T-helper 1 cell treated with Interleukin-12 subunit alpha and Interleukin-12 subunit beta and Interleukin-4 antibody, amounts not matched to agents 30 ng/mL and 1 ng/mL, for 36 hours (primary cell): ENCODE results near the gene PTGR3. TPM values are rescaled to one million over a fixed set of nuclear protein-coding genes. Genes with fewer than 3 reads are reported as not detected.

Experiments
- intact Hi-C: fragments of 100-400 bp; cut with micrococcal nuclease; formaldehyde crosslinking; loops from one replicate; pipeline ENCODE4 v1.15.1; 2024
- total RNA-seq: library from RNA; stranded (reverse); gene quantifications from 2 replicates; pipeline ENCODE4 v1.2.3, GENCODE V29; 2022

The PTGR3 gene
- total RNA-seq, 1 donor from 2014 or later = 27.0 TPM

DNA sequence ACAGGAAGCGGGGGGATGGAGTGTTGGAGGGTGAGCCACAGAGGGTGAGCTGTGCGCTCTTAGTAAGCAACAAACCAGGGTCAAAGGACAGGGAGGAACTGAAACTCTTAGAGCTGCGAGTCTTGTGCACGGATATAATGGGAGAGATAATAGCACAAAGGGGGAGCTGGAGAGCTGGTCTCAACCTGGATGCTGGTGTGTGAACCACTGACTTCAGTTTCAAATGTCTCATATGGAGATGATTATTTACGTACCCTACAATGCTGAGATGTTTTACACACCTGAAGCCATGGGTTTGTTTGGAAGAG lies 35.9 kb downstream of the PTGR3 start:
- intact Hi-C loops = no loop called here

DNA sequence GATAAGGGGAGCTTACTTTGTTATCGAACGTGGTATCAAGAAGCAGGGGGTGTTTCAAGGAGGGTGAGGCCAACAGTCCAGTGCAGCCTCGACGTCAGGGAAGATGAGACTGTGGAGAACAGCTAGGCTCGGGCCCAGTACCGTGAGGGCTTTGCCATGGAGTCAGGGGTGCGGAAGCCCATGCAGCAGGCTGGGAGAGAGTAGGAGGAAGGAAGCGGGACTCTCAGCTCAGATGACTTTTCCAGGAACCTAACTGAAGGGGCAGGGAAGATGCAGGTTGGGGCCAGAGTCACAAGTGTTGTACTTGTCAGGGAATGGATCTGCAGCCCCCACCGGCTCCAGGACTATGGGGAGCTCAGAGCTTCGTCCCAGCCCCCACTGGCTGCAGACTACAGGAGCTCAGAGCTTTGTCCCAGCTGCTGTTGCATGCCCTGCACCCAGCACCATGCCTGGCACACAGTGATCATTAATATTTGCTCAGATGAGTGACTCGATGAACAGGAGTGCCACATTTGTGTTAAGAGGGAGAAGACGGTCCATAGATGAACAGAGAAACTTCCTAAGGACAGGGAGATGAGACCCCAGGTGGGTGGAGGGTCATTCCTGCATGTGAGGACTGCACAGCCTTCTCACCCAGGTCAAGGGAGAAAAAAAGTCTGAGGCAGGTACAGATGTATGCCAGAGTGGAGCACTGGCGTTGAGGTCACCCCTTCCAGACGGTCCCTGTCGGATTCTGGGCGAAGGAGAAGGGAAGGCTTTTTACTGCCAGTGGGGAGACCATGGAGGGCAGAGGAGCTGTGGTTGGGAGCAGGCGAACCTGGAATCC lies 36.4 kb downstream of the PTGR3 start:
- intact Hi-C loops = no loop called here

DNA sequence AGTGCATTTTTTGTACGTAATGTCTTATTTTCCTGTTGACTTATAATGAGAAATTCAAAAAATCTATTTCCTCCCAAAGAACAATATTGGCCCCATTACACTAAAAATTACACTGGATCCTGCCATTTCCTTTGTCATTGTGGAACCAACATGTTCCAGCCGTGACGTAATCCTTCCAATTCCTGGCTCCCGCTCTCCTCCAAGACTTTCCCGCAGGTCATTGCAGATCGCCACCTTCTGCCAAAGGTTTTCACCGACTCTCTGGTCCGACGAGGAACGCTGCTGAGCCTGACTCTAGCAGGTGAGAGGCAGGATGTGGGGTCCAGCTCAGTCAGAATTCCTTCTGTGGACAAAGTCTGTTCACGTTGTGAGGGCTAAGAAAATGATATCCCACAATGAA lies 38.0 kb downstream of the PTGR3 start:
- intact Hi-C loops = no loop called here

DNA sequence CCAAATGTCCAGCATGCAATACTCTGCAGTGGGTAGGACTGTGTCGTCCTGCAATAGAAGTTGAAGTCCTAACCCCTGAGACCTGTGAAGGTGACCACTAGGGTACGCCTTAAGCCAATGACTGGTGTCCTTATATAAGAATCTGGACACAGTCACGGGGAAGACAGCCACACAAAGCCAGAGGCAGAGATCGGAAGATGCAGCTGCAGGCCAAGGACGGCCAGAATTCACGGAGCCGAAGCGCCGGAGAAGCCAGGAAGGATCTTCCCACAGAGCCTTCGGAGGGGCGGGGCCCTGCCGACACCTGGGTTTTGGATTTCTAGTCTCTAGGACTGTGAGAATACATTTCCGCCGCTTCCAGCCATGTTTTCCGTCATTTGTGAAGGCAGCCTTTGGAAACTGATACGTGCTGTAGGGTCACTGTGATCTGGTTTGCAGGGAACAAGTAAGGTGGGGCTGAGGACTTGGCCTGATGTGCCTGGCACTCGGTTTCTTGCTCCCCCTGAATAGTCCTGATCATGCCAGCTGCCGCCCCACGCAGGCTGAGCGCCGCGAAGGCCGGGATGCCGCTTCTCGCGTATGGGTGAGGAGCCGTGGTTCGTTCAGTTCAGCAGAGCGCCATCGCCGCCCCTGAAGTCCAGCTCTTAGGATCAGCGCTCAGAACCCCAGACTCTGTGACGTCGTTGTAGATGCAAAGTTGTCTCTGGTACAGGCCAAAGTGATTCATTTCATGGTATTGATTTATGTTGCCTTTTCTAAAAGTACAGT lies 38.7 kb downstream of the PTGR3 start:
- intact Hi-C loops = no loop called here

DNA sequence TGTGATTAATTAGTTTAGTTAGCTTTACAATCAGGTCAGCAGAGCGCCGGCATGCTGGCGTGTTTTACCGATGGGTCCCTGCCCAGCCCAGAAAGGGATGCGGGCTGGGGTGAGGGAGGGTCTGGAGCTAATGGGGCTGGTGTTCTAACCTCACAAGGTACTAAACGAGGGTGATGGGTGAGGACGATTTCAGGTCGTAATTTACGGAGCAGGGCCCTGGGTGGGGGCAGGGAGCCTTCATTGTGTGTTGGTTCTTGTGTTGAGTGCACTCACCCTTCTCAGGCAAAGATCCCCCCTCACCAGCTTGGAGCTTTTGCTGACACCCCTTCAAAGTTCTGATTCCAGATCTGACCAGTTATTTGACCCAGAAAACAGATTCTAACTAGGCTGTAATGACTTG lies 39.5 kb downstream of the PTGR3 start:
- intact Hi-C loops = no loop called here

DNA sequence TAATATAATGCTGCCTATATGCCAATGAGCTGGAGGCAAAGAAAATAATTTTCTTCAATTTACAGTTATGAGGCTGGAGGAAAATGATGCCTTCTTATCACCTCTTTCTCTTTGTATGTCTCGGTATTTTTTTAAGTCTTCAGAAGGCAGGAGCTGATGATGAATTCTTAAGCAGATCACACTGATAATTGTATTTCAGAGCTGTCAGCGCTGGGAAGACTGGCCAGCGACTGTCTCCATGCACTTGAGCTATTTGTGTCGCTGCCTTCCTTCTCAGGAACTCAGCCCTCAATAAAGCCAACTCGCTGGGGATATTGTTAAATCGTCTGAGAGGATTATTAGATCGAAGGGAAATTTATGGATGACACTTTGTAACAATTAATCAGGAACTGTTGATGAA lies 40.3 kb downstream of the PTGR3 start:
- intact Hi-C loops = no loop called here

DNA sequence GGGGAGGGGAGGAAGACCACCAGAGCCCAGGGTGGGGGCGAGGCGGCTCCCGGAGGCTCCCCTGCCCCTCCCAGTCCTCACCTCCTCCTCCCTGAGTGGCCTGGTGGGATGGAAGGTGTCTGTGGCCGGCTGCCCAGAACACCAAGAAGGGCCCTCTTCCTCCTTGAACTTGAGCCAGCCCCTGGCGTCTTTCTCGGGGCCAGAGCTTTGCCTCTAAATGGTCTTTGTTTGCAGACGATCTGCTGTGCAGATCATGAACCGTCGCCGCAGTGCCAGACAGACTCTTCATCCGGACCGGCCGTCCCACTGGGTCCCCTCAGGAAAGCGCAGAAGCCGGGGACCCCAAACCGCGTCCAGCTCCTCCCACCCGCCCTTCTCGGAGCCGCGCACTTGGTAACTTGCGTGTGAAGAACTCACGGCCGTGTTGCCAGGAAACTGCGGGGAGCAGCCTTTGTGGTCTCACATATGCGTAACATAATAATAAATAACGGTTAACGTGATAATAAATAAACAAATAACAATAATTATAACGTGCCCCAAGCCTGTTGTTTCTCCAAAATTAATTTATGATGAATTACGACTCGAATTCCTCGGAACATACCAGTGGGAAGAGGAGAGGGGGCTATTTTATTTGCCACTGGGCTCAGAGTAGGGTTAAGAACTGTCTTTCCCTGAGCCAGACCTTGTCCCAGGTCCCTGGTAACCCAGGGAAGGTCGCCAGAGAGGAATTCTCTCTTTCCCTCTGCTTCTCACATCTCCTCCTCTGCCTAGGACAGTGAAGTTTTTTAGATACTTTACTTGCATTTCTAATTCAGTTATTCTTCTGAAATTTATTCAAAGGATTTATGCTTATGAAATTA lies 41.0 kb downstream of the PTGR3 start:
- intact Hi-C loops = no loop called here

DNA sequence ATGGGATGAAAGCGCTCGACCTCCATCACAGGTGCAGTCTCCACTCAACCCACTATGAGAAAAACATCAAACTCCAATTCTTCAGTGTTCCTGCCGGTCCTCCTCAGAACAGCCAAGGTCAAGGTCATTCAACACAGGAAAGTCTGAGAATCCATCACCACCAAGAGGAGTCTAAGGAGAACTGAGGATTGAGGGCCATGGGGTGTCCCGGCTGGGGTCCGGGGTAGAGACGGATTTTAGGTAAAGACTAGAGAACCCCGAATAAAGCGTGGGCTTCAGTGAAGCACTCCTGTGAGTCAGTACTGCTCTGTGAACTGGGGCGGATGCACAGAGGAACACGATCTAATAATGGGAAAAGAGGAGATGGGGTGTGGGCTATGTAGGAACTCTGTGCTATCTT lies 41.8 kb downstream of the PTGR3 start:
- intact Hi-C loops = no loop called here

DNA sequence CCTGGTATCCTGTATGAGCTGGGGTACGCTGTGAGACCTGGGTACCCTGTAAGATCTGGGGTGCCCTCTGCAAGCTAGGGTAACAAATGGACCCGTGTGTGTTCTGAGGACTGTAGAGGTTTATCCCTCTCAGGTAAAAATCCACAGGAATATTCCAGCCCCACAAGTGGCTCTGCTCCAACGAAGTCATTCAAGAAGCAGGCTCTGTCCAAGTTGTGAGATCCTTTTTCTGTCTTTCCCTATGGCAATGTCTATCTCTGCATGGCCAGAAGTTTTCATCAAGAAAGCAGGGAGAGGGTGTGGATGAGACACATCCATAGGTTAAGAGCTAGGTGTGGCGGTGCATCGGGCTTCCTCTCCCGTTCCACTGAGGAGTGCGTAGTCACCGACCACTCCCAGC lies 43.0 kb downstream of the PTGR3 start:
- intact Hi-C loops = no loop called here

DNA sequence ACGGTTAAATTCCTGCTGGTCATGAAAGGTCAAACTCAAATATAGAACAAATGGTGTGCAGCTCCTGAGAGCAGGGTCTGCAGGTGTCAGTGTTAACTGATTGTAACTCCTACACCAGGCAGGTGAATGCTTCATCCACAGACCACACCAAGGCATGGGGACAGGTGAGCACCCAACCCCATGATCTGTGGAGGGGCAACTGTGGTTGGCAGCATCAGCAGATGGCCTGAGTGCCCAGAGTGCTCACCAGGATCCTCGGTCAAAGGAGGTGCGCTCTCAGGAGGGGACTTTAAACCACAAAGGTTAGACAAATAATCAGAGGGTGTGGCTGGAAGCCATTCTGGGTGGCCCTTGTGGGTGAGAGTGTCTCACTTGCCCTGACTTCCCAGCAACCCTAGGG lies 44.5 kb downstream of the PTGR3 start:
- intact Hi-C loops = no loop called here

DNA sequence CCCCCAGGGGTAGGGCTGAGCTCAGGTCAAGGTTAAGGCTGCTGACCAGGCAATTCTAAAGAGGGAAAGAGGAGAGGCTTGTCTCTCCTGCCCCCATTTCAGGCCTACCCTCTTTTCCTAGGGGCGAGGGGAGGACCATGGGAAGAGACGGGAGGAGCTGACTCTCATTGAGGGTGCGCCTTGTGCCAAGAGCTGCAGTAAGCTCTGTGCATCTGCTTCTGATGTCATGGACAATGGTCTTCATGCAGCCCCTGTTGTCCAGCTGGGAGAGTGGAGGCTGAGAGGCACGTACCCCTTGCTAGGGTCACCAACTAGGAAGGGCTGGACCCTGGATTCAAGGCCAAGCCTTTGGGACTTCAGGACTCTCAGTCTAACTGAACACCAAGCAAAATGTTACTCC lies 45.2 kb downstream of the PTGR3 start:
- intact Hi-C loops = no loop called here

DNA sequence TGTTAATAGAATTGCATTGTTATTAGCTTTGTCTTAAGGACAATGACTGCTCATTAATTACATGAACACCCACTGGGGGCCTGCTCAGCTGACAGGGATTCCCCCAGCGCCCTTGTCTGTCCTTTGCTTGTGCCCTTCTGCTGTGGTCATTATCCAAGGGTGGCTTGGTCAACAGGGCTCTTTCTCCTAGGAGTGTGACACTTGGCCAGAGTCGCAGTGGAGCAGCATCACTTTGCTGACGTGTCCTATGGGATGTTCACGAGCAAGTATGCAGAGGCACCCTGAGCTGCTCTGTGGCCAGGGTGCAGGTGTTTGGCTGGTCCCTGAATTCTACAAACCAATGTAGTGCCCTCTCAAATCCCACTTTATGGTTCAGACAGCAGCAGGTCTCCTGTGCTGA lies 46.0 kb downstream of the PTGR3 start:
- intact Hi-C loops = no loop called here

DNA sequence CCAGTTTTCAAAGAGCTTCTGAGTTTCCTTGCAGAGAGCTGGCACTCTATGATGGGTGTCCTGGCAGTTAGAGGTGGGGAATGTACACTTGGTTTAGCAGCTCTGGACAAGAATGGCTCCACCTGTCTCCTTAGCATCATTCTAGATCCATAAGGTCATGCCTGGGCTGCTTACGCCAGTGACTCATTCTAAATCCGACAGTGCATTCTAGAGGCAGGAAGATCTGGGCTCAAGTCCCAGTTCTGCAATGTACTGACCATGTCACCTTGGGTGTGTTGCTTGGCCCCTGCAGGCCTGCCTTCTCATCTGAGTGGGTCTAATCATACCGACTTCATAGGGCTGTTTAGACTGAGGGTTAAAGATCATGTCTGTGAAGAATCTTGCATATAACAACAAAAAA lies 46.5 kb downstream of the PTGR3 start:
- intact Hi-C loops = no loop called here

DNA sequence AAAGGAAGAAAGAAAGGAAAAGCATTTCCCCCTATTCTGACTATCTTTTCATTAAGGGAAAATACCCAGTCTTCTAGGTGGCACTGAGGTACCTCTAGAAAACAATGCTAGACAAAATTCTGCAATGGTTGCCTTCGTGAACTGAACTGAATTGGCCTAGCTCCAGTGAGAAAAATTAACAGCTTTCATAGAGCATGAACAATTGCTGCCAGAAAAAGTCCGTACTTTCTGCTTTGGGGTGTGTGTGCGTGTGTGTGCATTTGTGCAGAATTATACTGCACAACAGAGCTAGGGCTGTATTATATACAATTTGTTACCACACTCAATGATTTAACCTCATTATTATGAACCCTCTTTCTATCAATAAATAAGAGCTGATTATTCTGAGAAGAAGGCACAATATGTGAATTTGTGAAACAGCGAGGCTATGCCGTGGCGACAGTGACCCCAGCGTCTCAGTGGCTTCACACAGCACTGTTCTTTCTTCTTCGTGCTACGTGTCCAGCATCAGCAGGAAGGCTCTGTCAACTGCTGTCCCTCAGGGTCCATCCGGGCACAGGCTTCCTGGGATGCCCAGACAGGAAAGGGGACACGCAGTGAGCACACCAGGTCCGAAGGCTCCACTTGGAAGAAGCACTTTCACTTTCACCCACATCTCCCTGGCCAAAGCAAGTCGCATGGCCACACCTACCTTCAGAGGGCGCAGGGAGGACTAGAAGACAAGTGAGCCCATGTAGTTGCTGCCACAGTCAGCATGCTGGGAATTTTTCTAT lies 47.5 kb downstream of the PTGR3 start:
- intact Hi-C loops = no loop called here

DNA sequence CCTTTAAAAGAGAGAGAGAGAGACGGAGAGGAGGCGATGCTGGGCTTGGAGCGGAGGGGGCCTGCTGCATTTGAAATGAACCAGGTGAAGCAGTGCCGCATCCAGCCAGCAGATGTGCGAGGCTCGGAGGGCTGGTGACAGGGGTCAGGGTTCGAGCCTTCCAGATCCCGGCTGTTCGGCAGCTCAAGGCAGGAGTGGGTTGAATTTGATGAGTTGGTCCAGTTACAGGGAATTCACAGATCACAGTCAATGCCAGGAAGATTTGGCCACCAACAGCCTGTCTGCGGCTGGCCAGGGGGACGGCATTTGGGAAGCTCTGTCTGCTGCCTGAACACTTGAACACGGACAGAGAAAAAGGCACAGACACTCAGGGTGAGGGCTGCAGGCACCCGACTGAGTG lies 48.6 kb downstream of the PTGR3 start:
- intact Hi-C loops = no loop called here

DNA sequence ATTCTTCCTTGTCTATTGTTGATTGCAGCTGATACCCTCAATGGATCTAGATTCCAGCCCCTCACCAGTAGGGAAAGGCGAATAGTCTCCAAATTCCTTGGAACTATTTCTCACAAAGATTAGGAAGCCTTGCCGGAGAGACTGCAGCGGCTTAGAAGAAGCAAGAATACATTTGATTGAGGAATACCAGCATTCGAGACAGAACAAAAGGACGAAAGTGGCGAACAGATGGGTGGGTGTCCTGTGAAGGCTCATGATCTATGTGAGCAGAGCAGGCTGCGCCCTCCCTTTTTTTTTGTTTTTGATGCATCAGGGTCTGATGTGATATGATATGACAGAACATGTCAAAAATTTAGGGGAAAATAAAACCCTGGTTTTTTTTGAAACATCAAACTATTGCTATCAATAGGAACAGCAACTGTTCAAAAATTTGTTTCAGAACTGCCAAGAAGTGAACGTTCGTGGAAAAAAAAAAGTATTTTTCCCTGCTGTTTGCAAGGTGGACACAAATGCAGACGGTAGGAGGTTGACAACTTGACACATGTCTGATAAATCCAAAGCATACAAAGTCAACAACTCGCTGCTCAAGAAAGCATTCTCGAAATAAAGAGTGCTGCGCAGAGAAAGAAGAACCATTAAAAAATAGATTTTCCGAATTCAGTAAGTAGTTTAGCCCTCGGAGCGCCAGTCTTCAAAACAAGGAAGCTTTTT lies 49.1 kb downstream of the PTGR3 start:
- intact Hi-C loops = no loop called here

DNA sequence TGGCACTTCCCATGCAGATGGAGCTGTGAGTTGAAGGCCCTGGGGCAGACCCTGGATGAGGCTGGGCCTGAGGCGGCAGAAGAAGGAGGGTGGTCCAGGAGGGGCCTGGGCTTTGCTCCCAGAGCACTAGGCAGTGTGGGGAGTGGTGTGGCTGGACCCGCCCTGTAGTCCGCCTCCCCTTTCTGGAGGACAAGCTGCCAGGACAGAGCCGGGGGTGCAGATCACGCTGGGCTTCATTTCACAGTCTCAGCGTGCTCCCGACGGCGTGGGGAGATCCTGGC lies 49.8 kb downstream of the PTGR3 start:
- intact Hi-C loops = no loop called here
